Left hindlimb (tissue), 1 donor: Measurements from ENCODE around the gene CCZ1.
A peak's percentile ranks its signal among the peaks of the same experiment; 100 is the strongest.
"Not testable (repeated sequence)": the region's sequence is repeated elsewhere in the genome, so short reads cannot be mapped to it uniquely, and the experiment has no call there.

Source experiments
- DNase-seq: peaks from one replicate; pipeline ENCODE4 v3.0.0-alpha.2; 2018

The CCZ1 gene

DNA sequence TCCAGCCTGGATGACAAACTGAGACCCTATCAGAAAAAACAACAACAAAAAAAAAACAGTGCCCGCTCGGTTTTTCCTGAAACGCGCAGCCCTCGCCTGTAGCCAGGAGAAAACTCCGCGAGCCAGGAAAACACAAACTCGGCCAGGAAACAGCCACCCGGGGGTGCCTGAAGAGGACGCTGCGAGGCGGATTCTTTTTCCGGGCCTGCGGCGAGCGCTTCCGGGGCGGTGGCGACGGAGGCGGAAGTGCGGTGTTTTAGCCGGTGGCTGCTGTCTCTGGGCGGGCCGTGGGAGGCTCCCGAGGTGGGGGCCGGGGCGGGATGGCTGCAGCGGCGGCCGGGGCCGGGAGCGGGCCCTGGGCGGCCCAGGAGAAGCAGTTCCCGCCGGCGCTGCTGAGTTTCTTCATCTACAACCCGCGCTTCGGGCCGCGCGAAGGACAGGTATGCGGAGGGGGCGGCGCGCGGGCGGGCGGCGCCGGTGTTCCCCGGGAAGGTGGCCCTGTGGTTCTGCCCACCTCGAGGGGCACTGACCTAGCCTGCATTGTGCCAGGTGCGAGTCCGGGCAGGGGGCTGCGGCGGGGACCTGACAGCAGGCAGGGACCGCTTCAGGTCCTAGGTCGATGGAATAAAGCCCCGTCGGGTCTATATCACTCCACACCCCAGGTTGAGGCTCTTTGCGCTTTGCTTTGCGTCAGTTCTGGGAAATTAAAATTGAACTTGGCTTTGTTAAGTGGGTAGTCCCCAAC, at the start of gene CCZ1:
Gene CCZ1 (plus strand): TSS at position 254 of the 745 bp plus-strand sequence. CDS start 67 bp downstream, at position 321.
- peak; percentile 45 for DNase-seq

DNA sequence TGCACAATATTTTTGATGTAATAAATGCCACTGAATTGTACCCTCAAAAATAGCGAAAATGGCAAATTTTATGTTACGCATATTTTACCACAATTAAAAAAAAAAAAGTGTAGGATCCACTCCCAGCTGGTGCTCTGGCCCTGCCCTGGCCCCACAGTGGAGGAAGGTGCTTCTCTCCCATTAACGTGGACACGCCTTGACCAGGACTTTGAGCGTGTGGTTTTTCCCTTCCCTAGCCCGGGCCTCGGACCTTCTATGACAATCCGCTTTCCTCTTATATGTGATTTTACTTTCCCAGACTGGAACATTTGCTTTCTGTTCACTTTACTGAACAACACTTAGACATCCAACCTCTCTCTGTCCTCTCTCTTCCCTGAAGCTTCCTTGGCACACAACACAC, 47.6 kb upstream of the CCZ1 start:
- no peak for DNase-seq

DNA sequence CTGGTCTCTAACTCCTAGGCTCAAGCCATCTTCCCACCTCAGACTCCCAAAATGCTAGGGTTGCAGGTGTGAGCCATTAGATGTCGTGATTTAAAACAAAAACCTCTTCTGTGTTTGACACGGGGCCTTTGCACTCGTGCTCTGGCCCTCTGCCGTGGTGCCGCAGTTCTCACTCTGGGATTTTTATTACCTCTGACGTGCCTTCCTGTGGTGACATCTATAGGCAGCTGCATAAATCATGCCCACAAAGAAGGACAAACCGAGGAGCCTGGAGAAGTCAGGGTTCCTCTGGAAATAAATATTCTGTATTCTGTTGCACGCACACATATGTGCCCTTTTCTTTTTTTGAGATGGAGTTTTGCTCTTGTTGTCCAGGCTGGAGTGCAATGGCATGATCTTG, 43.8 kb upstream of the CCZ1 start:
- no peak for DNase-seq

DNA sequence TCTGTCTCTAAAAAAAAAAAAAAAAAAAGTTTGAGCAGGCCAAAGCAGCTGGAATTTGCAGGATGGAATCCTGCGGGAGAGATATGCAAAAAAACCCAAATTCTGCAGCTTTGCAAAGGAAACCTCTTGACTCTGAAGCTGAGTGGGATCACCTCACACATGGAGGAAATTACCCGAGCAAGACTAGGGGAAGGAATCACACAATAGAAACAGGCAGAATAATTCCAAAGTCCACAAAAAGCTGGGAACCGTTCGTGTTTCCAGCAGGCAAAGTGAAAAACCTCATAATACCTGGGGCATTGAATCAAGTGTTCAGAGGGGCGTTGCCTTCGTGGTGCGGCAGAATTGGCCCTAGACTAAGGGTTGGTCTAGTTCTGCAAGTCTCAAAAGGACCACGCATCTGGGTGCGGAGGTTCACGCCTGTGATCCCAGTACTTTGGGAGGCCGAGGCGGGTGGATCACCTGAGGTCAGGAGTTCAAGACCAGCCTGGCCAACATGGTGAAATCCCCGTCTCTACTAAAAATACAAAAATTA, 41.4 kb upstream of the CCZ1 start:
- not testable (repeated sequence) for DNase-seq

DNA sequence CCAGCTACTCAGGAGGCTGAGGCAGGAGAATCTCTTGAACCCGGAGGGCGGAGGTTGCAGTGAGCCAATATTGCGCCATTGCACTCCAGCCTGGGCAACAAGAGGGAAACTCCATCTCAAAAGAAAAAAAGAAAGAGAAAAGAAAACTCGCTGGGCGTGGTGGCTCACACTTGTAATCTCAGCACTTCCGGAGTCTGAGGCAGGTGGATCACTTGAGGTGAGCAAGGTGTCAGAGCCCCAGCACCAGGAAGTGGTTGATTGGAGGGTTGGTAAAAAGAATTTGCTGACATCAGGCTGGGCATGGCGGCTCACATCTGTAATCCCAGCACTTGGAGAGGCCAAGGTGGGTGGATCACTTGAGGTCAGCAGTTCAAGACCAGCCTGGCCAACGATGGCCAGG, 40.0 kb upstream of the CCZ1 start:
- not testable (repeated sequence) for DNase-seq

DNA sequence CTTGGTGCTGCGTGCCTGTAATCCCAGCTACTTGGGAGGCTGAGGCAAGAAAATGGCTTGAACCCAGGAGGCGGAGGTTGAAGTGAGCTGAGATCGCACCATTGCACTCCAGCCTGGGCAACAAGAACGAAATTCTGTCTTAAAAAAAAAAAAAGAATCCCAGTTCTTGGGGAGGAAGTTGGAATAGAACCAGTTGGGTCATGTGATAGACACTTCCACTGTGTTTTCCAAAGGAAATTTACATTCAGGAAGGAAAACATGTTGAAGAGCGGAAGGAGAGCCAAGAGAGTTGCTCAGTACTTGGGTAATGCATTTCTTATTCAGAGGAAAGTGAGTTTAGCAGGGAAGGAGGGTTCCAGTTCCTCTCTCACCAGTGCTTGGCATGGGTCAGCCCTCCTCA, 37.3 kb upstream of the CCZ1 start:
- not testable (repeated sequence) for DNase-seq

- not testable (repeated sequence) for DNase-seq
Observed at GRCh38 chr7:5862753-5863366, 35.7 kb upstream of the CCZ1 start.

GRCh38 chr7:5865279-5865931, 33.1 kb upstream of the CCZ1 start:
- DNase-seq, result not testable (repeated sequence)

DNA sequence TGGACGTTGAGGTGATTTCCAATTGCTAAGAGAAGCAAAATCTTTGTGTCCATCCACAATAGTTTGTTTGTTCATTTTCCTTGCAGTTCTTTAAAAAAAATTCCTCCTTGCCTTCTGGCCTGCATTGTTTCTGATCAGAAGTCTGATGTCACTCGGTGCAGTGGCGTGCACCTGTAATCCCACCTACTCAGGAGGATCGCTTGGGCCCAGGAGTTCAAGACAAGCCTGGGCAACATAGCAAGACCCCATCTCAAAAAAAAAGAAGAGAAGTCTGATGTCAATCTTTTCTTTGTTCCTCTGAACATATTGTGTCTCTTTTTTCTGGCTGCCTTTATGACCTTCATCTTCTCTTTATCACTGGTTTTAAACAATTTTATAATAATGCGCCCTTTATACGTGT, 31.5 kb upstream of the CCZ1 start:
- no peak for DNase-seq

DNA sequence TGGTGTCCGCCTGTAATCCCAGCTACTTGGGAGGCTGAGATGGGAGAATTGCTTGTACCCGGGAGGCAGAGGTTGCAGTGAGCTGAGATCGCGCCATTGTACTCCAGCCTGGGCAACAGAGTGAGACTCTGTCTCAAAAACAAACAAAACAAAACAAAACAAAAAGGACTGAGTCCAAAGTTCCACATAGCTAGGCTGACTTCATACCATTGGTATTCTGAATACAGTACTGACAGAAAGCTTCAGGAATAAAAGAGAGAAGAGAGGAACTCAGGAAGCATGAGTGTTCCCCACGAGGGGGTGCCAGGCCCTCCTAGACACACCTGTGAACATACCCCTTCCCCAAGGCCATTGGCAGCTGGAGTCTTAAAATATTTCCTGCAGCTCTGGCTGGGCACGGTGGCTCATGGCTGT, 29.6 kb upstream of the CCZ1 start:
- DNase-seq, result not testable (repeated sequence)

- DNase-seq, result no peak
Observed at GRCh38 chr7:5869691-5870090, 28.8 kb upstream of the CCZ1 start.

- no peak for DNase-seq
Observed at GRCh38 chr7:5870311-5870710, 28.2 kb upstream of the CCZ1 start.

GRCh38 chr7:5872326-5872725, 26.2 kb upstream of the CCZ1 start:
- DNase-seq, result no peak

DNA sequence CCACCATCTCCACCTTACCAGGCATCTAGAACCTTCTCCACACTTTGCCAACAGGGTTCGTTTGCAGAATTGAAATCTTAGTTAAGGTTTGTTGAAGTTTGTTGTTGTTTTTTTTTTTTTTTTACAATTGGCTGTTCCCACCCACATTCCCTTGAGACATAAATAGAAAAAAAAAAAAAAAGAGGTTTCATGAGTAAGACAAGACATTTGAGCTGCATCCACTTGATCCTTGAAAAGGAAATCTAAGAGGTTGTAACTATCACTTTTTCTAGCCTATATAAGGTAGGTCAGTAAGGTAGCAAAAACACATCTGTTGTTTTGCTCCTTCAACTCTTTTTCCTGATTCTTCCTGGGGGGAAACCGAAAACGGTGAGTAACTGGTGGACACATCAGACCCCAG, 18.9 kb upstream of the CCZ1 start:
- not testable (repeated sequence) for DNase-seq

DNA sequence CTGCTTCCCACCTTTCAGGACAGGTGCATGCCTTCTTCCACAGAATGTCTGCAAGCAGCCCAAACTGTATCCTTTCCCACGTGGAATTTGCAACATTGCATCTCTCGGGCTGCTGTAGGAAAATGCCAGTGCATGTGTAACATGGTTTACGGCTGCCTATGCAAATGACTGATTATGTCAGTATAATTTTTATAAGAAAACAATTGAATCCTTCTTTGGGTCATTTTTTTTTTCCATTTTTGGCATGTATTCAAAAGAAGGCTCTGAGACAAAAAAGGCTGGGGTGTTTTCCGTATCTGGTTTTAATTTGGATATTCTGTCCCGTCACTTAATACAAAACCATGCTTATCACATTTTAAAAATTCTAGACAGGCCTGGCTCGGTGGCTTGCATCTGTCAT, 18.4 kb upstream of the CCZ1 start:
- not testable (repeated sequence) for DNase-seq

- DNase-seq, result not testable (repeated sequence)
Observed at GRCh38 chr7:5884431-5884830, 14.1 kb upstream of the CCZ1 start.

GRCh38 chr7:5888021-5888420, 10.5 kb upstream of the CCZ1 start:
- not testable (repeated sequence) for DNase-seq

DNA sequence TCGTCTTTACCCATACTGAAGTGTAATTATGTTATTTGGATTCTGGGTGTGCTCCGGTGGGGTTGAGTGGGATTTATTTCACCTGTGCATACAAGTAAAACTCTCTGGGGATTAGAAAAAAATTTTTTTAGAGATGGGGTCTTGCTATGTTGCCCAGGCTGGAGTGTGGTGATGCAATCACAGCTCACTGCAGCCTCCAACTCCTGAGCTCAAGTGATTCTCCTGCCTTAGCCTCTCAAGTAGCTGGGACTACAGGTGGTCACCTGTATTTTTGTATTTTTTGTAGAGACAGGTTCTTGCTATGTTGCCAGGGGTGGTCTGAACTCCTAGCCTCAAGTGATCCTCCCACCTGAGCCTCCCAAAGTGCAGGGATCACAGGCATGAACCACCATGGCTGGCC, 8.3 kb upstream of the CCZ1 start:
- DNase-seq, result not testable (repeated sequence)

DNA sequence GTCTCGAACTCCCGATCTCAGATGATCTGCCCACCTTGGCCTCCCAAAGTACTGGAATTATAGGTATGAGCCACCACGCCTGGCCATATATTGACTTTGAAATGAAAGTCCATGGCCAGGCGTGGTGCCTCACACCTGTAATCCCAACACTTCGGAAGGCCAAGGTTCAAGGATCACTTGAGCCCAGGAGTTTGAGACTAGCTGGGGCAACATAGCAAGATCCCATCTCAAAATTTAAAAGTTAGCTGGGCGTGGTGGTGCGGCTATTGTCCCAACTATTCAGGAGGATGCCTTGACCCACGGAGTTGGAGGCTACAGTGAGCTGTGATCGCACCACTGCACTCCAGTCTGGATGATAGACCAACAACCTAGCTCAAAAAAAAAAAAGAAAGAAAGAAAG, 6.0 kb upstream of the CCZ1 start:
- DNase-seq, result no peak

DNA sequence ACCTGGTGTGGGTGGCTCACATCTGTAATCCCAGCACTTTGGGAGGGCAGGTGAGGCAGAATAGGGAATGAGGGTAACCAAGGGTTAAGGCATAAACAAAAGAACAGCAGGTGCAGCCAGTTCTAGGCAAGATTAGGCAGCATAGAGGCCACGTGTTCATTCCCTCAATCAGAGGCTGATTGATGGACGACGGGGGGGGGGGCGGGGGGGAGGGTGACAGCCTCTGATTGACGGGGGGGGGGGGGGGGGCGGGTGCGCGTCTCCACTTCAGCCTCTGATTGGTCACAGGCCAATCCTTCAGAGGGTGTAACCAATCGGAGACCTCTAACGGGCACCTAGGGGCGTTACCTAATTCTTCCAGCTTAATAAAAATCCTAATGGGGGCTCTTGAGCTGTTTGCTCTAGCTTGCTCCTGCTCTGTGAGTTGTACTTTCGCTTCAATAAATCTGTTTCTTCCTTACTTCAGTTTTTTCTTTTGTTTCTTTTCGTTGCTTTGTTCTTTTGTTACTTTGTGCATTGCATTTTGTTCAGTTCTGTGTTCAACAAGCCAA, 1.1 kb upstream of the CCZ1 start:
- DNase-seq, result not testable (repeated sequence)

DNA sequence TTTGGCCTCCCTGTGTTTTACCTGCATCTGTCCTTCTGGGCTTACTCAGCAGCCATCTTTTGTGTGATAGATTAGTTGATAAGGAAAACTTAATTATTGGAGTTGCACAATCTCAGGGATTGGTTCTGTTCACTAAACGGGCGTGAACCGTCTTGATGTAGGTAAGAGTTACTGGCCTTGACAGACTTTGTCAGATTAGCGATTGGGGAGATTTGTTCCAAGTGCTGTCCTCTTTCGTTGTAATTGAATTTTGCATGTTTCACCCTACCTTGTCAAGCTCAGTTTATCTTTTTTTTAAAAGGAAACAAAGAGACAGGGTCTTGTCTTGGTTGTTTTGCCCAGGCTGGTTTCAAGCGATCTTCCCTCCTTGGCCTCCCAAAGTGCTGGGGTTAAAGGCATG, 4.5 kb downstream of the CCZ1 start:
- DNase-seq, result not testable (repeated sequence)

GRCh38 chr7:5904726-5905125, 6.2 kb downstream of the CCZ1 start:
- not testable (repeated sequence) for DNase-seq

DNA sequence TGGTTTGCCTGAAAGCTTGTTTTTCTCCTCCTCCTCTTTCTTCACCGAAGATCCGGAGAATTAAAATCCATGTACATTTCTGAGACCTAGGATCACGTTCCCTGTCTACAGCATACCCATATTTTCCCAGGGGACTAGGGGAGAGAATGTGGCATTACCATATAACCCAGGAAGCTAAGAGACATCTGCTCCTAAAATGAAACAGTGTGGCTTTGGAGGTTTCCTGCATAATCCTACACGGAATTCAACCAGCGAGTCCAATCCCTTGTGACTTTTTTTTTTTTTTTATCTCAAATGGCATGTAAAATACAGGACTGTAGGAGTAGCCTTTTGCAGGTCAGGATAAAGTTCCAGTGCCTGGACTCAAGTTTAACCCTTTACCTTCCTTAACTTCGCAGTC, 10.3 kb downstream of the CCZ1 start:
- not testable (repeated sequence) for DNase-seq
